Measurements from ENCODE around the gene THTPA. TPM values are rescaled to one million over a fixed set of nuclear protein-coding genes. Genes with fewer than 3 reads are reported as not detected.
"Not testable (repeated sequence)": the region's sequence is repeated elsewhere in the genome, so short reads cannot be mapped to it uniquely, and the experiment has no call there.

The THTPA gene
- total RNA-seq, 2 donors from 2014 or later = 6.5 to 7.4 TPM

DNA sequence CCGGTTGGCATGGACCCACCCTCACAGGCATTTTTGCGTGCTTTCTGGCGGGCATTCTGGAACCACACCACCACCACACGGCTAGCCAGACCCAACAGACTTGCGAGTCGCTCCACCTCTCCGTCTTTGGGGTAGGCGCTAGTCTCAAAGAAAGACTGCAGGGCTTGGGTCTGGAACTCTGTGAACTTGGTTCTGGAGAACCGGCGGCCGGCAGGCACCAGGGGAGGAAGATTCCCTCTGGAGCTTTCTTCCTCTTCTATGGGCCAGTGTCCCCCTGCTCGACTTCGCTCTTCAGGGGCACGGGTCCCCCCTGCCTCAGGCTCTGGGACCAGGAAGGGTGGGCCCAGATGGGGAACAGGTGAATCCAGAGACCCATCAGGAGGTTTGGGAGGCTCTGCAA is 31.1 kb upstream of the THTPA start:
- Mint-ChIP-seq H3K4me3 (no peak overlapping the region), H3K9me3 (no peaks in the 10 kb centered on the region), H3K4me1 (ENCODE audit: low read depth) (no peaks in the 10 kb centered on the region), H3K27me3 (ENCODE audit: low read depth) (no peaks in the 10 kb centered on the region), H3K27ac (no peak overlapping the region), H3K36me3 (ENCODE audit: insufficient read depth in 2 of 2) (no peaks in the 10 kb centered on the region)
- ATAC-seq (replicated peaks in 1 of 2) (no peak), DNase-seq (no peak)

GRCh38 chr14:23525611-23526010 is 30.5 kb upstream of the THTPA start:
- Mint-ChIP-seq H3K27me3 (ENCODE audit: low read depth) (no peaks in the 10 kb centered on the region), H3K36me3 (ENCODE audit: insufficient read depth in 2 of 2) (no peaks in the 10 kb centered on the region), H3K4me3 (no peak overlapping the region), H3K9me3 (no peaks in the 10 kb centered on the region), H3K4me1 (ENCODE audit: low read depth) (peaks cover under 1% of the 10 kb centered on the region), H3K27ac (no peak overlapping the region)
- DNase-seq (no peak), ATAC-seq (replicated peaks in 1 of 2) (no peak)

- ATAC-seq (replicated peaks in 1 of 2) = no peak
- Mint-ChIP-seq H3K9me3 (no peaks in the 10 kb centered on the region), H3K27ac (no peak overlapping the region), H3K36me3 (ENCODE audit: insufficient read depth in 2 of 2) (no peaks in the 10 kb centered on the region), H3K4me3 (no peak overlapping the region), H3K4me1 (ENCODE audit: low read depth) (peaks cover 6% of the 10 kb centered on the region), H3K27me3 (ENCODE audit: low read depth) (no peaks in the 10 kb centered on the region)
- DNase-seq = no peak
These were observed 27.5 kb upstream of the THTPA start for GRCh38 chr14:23528555-23528954.

DNA sequence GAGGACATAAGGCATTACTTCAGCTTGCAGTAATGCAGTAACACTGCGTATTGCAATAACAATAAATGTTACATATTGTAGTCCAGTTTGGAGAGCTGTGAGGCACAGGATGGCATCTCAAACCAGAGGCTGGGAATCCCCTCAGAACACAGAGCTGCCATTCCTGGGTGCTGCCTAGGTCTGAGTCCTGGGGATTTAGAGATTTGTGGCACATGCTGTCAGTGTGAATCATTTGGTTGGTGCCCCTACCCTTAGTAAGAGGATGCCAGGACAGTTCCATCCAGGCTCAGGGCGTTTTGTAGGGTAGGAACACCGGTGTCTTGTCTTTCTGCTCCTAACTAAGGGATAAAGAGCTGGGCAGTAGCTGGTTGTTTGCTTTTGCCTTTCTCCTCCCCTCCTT is 27.1 kb upstream of the THTPA start:
- H3K4me1 Mint-ChIP-seq (ENCODE audit: low read depth) = peaks cover 6% of the 10 kb centered on the region
- no peak overlapping the region for H3K4me3 Mint-ChIP-seq
- no peaks in the 10 kb centered on the region for H3K9me3 Mint-ChIP-seq
- ATAC-seq (replicated peaks in 1 of 2) (no peak), DNase-seq (no peak)
- H3K27ac Mint-ChIP-seq = no peak overlapping the region
- H3K27me3 Mint-ChIP-seq (ENCODE audit: low read depth) = no peaks in the 10 kb centered on the region
- no peaks in the 10 kb centered on the region for H3K36me3 Mint-ChIP-seq (ENCODE audit: insufficient read depth in 2 of 2)

DNA sequence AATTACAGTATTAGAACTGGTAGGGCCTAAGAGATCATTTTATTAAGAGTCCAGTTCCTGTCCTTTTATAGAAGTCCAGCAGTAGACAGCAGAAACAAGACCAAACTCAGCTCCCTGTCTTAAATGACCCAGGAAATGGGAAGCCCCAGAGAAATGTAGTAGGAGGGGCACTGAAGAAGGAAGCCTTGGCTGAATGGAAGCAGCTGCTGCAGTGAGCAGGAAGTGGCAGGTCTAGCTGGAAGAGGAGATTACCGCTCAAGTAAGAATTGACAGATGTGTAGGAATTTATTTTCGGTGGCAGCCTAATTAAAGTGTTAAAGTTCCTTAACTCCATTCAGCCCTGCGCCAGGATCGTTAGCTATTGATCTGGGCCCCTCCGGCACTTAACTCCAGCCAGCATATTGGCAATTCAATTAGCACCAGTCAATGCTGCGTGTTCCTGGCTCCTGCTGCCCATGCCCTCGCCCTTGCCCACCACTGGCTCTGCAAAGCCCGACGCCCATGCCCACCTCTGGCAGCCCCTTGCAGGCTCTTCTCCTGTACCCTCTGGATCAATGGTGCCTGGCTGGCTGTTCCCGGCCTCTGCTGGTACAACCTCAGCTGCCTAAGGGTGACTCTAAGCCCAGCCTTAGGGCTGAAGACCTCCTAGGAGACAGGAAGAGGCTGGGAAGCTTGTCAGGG is 25.6 kb upstream of the THTPA start:
- H3K27ac Mint-ChIP-seq = no peak overlapping the region
- H3K9me3 Mint-ChIP-seq = no peaks in the 10 kb centered on the region
- no peaks in the 10 kb centered on the region for H3K36me3 Mint-ChIP-seq (ENCODE audit: insufficient read depth in 2 of 2)
- H3K4me3 Mint-ChIP-seq = no peak overlapping the region
- DNase-seq (no peak), ATAC-seq (replicated peaks in 1 of 2) (no peak)
- H3K4me1 Mint-ChIP-seq (ENCODE audit: low read depth) = peaks cover 6% of the 10 kb centered on the region
- H3K27me3 Mint-ChIP-seq (ENCODE audit: low read depth) = no peaks in the 10 kb centered on the region

DNA sequence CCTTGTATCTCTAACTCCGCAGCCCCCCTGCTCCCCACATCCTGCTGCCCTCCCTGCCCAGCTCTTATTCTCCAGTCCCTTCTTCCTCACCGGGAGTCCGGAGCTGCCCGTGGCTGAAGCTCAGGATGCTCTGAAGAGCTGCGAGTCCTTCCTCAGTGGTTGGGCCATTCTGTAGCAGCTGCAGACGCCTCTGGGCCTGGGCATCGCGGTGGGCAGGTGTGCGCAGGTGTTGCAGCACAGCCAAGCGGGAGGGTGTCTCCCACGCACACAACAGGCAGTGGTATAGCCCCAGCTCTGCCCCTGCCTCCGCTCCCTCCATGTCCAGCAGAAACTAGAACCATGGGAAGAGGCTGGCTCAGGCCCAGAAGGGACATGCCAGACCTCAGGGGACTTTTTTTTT is 24.7 kb upstream of the THTPA start:
- no peaks in the 10 kb centered on the region for H3K36me3 Mint-ChIP-seq (ENCODE audit: insufficient read depth in 2 of 2)
- H3K4me3 Mint-ChIP-seq = no peak overlapping the region
- no peak for DNase-seq
- no peak overlapping the region for H3K27ac Mint-ChIP-seq
- peaks cover 6% of the 10 kb centered on the region for H3K4me1 Mint-ChIP-seq (ENCODE audit: low read depth)
- H3K27me3 Mint-ChIP-seq (ENCODE audit: low read depth) = no peaks in the 10 kb centered on the region
- no peaks in the 10 kb centered on the region for H3K9me3 Mint-ChIP-seq
- ATAC-seq (replicated peaks in 1 of 2) = no peak

- Mint-ChIP-seq H3K4me3 (no peak overlapping the region), H3K27ac (no peak overlapping the region), H3K4me1 (ENCODE audit: low read depth) (peaks cover 6% of the 10 kb centered on the region), H3K9me3 (no peaks in the 10 kb centered on the region), H3K27me3 (ENCODE audit: low read depth) (no peaks in the 10 kb centered on the region), H3K36me3 (ENCODE audit: insufficient read depth in 2 of 2) (no peaks in the 10 kb centered on the region)
- DNase-seq = no peak
- ATAC-seq (replicated peaks in 1 of 2) = no peak
These were observed 23.4 kb upstream of the THTPA start for GRCh38 chr14:23532658-23533057.

DNA sequence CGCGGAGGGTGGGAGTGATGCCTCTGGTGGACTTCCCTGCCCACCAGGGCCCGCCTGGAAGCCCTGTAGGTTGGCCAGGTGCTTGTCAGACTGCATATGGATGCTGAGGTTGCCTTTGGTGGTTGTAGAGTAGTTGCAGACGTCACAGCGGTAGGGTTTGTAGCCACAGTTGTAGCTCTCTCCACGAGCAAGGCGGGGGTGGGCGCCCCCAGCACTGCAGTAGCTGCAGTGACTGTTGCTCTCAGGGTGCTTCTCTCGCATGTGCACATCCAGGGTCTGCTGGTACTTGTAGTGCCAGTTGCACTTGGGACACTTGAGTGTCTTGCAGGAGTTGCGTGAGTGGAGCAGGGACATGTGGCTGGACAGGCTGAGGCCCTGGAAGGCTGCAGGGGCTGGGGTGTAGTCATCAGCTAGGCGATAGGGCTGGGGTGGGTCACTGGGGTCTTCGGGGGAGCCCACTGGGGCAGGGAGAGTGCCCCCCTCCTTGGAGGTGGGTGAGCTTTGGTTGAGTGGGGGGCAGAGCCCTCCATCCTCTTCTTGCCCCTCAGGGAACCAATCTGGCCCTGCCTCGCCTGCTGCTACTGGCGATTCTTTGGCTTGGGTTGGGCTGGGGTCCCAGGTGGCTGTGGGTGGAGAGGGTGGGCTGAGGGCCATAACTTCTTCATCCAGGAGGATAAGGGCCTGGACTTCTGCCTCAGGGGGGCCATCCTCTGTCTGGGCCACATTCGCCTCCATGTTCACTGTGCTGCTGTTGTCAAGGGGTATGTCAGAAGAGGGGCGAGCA is 22.2 kb upstream of the THTPA start:
- no peak for ATAC-seq (replicated peaks in 1 of 2)
- no peak for DNase-seq
- peaks cover 6% of the 10 kb centered on the region for H3K4me1 Mint-ChIP-seq (ENCODE audit: low read depth)
- no peaks in the 10 kb centered on the region for H3K27me3 Mint-ChIP-seq (ENCODE audit: low read depth)
- no peaks in the 10 kb centered on the region for H3K36me3 Mint-ChIP-seq (ENCODE audit: insufficient read depth in 2 of 2)
- no peaks in the 10 kb centered on the region for H3K9me3 Mint-ChIP-seq
- H3K27ac Mint-ChIP-seq = no peak overlapping the region
- H3K4me3 Mint-ChIP-seq = no peak overlapping the region

DNA sequence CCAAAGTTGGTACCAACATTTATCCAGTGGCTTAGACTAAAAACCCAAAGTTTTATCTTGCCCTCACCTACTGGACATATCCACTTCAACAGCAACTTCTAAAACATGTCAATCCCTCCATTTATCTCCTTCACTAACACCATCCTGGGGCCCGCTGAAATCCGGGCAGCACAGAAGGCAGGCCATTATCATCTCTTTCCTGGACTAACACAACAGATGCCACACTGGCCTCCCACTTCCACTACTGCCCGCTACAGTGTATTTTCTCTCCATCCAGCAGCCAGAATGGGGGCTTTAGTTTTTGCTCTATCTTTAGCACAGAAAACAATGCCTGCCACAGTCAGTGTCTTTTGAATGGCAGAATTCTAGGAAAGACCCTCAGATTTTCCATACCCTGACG is 20.1 kb upstream of the THTPA start:
- Mint-ChIP-seq H3K36me3 (ENCODE audit: insufficient read depth in 2 of 2) (no peaks in the 10 kb centered on the region), H3K27me3 (ENCODE audit: low read depth) (no peaks in the 10 kb centered on the region), H3K4me1 (ENCODE audit: low read depth) (peaks cover 2% of the 10 kb centered on the region), H3K27ac (no peak overlapping the region), H3K9me3 (no peaks in the 10 kb centered on the region), H3K4me3 (no peak overlapping the region)
- ATAC-seq (replicated peaks in 1 of 2) (no peak), DNase-seq (no peak)

DNA sequence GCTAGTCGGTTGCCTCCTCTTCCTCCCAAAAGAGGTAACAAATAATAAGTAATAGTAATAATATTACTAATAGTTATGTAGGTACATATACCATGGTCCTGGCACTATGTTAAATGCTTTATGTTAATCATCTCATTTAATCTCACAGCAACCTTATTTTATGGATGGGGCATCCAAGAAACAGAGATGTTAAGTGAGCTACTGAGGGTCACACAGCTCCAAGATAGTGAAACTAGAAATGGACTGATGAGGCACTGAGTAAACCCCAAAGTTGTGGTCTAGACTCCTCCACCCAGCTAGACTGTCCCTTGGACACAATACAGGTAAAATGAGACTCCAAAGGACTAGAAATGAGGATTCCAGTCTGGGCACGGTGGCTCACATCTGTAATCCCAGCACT is 19.6 kb upstream of the THTPA start:
- DNase-seq (no peak), ATAC-seq (replicated peaks in 1 of 2) (no peak)
- no peak overlapping the region for H3K4me3 Mint-ChIP-seq
- H3K36me3 Mint-ChIP-seq (ENCODE audit: insufficient read depth in 2 of 2) = no peaks in the 10 kb centered on the region
- H3K4me1 Mint-ChIP-seq (ENCODE audit: low read depth) = no peaks in the 10 kb centered on the region
- H3K27ac Mint-ChIP-seq = no peak overlapping the region
- H3K27me3 Mint-ChIP-seq (ENCODE audit: low read depth) = no peaks in the 10 kb centered on the region
- H3K9me3 Mint-ChIP-seq = no peaks in the 10 kb centered on the region

GRCh38 chr14:23536906-23537305 is 19.2 kb upstream of the THTPA start:
- not testable (repeated sequence) for DNase-seq; ATAC-seq (replicated peaks in 1 of 2); H3K27ac Mint-ChIP-seq; H3K4me3 Mint-ChIP-seq; H3K36me3 Mint-ChIP-seq (ENCODE audit: insufficient read depth in 2 of 2); H3K9me3 Mint-ChIP-seq; H3K27me3 Mint-ChIP-seq (ENCODE audit: low read depth); H3K4me1 Mint-ChIP-seq (ENCODE audit: low read depth)

- Mint-ChIP-seq H3K4me3 (no peak overlapping the region), H3K9me3 (no peaks in the 10 kb centered on the region), H3K27me3 (ENCODE audit: low read depth) (no peaks in the 10 kb centered on the region), H3K36me3 (ENCODE audit: insufficient read depth in 2 of 2) (no peaks in the 10 kb centered on the region), H3K27ac (no peak overlapping the region), H3K4me1 (ENCODE audit: low read depth) (no peaks in the 10 kb centered on the region)
- DNase-seq (no peak), ATAC-seq (replicated peaks in 1 of 2) (no peak)
These were observed 18.6 kb upstream of the THTPA start for GRCh38 chr14:23537351-23538049.

- no peaks in the 10 kb centered on the region for H3K4me1 Mint-ChIP-seq (ENCODE audit: low read depth)
- H3K27ac Mint-ChIP-seq = no peak overlapping the region
- no peaks in the 10 kb centered on the region for H3K36me3 Mint-ChIP-seq (ENCODE audit: insufficient read depth in 2 of 2)
- DNase-seq (no peak), ATAC-seq (replicated peaks in 1 of 2) (no peak)
- no peak overlapping the region for H3K4me3 Mint-ChIP-seq
- no peaks in the 10 kb centered on the region for H3K9me3 Mint-ChIP-seq
- H3K27me3 Mint-ChIP-seq (ENCODE audit: low read depth) = no peaks in the 10 kb centered on the region
These were observed 17.9 kb upstream of the THTPA start for GRCh38 chr14:23538050-23538718.
